Embryonic facial prominence (tissue), 1 donor: Measurements from ENCODE around the gene MRRF.

Experiments
- DNase-seq: peaks from one replicate; pipeline ENCODE4 v3.0.0-alpha.2; 2016; ENCODE audit errors: extremely low spot score

MRRF gene

DNA sequence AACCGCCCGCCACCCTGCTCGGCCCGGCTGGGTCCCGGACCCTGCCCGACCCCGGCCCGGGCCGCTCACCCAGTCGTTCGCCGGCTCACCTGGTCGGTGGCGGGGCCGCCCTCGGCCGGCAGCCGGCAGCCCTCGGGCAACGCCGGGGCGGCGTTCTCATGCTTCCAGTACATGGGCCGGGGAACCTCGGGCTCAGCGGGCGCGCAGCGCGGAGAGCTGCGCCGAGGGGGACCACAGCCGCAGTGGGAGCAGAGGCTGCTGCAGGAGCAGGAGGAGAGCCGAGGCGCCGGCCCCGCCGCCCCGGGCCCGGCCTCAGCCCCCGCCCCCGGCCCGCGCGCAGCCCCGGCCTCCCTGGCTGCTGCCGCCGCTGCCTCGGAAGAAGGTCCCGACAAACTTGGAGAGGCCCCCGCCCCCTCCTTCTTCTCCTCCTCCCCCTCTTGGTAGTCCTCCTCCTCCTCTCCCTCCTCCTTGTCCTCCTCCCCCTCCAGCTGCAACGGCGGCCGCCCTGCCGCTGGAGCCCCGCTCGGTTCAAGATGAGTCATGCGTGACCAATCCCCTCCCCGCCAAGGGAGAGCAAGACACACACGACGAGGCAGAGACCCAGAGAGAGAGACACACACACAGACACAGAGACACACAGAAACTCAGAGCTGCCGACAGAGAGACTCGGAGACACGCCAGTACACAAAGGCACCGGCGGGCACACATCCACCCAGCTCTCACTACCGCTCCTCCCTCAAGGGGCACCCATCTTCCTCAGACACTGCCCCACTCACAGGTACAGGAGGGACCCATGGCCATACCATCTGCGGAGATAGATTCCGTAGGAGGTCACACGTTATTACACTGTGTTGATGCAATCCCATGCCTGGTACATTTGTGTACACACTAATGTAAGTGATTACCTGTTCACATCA lies 35.9 kb upstream of the MRRF start, which contains the start of gene LHX6:
Gene LHX6, minus strand, starts transcription at position 390 of the 917 bp plus-strand sequence. Its CDS starts 217 bp downstream, at position 173.
- no peak for DNase-seq

DNA sequence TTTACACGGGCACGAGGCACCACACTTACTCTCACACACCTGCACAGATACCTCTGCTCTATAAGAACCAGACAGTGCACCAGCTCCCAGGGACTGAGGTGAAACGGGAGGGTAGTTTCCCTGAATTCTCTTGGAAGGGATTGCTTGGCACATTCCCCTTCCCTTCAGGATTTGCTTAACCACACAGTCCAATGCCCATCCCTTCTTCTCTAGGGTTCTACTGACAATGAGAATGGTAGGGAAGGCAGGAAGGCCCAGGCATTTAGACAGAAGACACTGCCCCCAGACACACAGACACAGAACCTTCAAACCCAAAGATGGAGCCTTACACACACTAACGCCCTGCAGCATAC lies 35.2 kb upstream of the MRRF start:
- DNase-seq: no peak

DNA sequence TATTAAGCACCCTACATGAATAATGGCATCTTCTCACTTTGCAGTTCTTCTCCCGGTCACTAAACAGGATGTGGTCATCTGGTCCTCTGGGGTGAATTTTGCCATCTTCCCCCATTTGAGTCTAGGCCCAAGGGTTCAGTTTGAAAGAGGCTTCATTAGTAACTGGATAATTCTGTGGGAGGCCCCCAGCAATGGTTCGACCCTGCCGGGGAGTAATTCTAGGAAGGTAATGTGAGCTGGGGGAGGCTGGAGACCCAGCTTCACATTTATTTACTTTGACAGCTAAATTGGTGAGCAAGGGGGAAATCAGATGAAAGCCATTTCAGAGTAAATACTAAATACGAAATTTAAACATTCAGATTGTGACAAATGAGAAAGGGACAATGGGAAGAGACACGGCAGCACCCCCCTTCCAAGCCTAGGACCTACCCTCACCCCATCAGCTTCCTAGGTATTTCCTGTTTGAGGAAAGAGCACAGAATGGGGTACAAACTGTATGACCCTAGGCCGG lies 31.8 kb upstream of the MRRF start:
- no peak for DNase-seq

DNA sequence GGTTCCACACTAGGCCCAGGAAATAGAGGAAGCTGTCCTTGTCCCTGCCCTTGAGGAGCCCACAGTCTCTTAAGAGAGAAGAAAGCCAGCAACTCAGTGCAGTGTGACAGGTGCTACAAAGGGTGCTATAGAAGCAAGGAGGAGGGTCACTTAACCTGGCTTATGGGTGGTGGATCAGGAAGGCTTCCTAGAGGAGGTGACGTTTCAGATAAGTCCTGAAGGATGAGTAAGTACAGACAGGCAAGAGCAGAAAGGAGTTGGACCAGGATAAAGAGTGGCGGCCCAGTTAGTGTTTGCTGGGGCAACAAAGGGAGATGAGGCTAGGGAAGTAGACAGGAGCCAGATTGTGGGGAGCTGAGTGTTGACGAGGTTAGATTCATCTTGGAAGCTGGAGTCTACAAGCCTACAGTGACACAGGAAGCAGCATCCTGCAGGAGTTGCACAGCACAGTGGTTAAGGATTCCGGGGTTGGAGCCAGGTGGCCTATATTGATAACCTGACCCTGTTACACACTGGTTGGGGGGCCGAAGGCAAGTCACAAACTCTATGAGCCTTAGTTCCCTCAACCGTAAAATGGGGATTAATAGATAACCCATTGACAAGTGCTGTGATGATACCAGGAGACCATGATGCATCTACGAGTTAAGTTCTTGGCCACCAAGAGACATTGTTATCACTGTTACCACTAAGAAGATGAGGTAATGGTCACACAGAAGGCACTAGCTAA lies 30.5 kb upstream of the MRRF start:
- DNase-seq: no peak

DNA sequence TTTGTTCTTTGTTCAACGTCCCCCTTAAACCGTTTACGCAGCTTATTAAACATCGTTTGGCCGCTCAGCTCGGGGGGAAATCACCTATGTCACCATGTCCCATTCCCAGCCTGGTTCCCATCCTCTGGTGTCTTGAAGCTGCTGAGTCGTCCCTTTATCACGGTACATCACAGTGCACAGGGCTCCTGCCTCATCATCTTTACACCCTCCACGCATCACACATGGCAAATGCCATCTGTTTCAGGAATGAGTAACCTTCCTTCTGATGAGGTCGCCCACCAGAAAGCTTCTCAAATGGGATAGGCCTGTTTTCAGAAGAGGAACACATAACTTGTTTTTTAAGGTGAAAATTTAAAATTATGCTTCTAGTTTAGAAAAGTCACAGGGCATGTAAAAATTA lies 28.0 kb upstream of the MRRF start:
- no peak for DNase-seq

DNA sequence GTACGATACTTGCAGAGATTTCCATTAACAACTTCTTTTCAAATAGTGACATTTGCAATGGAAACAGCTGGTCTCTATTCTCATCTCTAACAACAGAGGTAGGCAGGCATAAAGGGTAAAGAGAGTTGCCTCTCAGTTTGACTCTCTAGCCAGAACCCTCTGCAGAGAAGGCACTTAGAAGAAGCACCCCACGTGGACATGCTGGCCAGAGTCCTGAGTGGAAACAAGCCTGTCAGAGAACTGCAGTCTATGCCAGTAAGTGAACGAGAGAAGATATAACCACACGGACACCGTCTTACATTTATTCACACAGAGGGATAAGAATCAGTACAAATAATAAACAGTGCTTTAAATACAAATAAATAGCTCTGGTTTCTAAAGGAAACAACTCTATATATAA lies 25.0 kb upstream of the MRRF start:
- no peak for DNase-seq

DNA sequence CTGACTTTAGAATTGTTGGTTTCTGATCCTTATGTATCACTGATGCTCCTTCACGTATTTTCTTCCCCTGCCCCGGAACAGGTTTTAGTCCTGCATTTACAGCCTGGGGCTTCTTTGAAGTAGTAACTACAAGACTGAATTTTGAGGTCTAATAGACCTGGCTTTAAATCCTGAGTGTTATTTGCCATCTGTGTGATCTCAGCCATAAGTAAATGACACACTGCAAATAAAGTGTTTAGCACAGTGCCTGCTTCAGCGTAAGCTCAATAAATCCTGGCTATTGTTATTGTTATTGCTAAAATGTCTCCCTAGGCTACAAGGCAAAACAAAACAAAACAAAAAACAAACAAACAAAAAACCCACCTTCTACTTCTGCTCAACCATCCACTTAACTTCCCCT lies 20.3 kb upstream of the MRRF start:
- no peak for DNase-seq

DNA sequence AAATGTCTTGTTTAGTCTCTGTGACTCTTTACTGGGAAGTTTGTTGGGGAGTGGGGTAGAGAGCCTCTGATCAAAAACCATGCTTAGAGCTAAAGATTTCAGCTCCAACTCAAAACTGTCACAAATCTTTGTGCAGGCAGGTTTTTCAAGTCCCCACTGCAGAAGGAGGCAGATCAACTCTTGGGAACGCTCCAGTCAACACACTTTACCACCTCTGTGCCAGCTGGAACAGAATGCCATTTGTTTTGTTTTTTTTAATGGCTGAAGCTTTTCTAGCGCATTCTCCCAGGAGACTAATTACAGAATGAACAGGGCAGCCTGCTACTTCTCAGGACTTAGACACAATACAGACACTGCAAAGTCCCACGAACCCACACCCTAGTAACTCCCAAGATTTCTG lies 18.0 kb upstream of the MRRF start:
- DNase-seq: no peak

DNA sequence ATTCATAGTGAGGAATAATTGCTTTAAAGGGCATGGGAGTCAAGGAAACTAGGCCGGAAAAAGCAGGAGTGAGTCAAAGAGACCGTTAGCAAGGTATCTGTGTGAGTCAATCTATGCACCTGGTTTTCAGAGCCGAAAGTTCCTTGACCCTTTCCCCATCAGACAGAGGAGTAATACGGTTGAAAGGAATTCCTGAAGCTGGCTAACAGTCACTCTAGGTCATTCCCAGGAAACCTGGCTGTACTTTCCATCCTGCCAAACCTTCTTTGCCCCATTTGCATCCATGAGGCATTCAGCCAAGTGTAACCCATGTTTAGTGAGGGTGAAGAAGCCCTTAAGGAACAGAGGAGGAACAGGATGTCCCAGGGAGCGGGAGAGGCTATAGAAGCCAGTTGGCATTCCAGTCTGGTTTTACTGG lies 16.2 kb upstream of the MRRF start:
- DNase-seq: no peak

DNA sequence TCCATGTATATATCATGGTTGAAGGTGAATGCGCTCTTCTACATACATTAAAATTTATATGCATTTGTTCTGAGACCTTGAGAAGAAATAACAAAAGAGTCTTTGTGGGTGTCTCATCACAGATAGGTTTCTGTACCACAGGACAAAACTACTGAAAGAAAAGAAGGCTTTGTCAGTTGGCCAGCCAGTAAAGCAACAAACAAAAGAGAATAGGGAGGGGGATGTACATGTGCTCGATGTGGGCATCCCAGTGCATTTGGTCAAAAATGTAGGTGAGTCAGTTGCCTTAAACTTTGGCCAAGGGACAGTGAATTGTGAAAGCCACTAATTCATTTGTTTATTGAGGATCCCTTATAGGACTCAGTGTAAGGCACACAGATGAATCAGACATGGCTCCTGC lies 13.3 kb upstream of the MRRF start:
- DNase-seq: no peak

DNA sequence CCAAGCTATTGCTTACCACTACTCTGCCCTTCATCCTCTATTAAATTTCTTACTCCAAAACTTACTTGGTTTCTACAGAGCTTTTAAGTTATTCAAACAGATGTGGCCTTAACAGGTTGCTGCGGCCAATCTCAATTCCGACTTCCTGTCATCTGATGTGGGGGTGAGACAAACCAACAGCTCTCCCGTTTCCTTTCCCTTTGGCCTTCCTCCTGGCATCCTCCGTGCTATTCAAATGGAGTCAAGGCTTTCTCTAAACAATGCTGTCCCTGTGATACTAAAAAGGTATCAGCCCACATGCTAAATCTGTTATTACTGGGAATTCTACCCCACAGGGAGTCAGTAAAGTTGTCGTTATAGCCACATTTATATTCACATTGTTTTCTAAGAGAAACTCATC lies 11.9 kb upstream of the MRRF start:
- no peak for DNase-seq

DNA sequence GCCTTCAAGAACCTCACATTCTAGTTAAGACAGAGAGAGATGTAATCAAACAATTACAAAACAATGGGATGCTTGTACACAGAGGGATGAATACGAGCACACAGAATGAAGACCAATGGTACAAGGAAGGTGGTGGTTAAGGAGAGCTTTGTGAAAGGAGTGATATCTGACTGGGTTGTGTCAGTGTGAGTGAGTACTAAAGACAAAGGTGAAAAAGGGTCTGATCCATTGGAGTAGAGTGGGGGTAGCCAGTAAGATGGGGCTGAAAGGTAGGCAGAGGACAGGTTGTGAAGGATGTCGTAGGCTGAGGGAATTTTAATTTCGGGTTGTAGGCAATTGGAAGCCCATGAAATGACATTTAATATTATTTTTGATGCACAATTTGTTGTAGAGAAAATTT lies 9.9 kb upstream of the MRRF start:
- DNase-seq: no peak

DNA sequence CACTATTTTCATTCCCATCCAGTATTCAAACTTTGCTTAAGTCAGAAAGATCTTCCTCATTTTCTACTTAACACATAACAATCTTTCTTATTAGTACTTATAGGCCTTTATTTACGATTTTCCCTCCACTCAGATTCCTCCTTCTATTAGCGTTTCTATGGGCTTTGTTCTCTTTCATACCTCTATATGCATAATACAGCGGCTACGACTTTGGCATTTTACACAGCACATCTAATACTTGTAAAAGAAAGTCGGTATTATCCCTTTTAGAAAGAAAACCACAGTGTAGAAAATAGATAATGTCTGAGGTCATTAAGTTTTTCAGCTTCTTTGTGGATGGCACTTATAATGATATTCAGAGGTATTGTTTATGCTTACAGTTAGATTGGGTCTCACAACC lies 8.5 kb upstream of the MRRF start:
- DNase-seq: no peak

DNA sequence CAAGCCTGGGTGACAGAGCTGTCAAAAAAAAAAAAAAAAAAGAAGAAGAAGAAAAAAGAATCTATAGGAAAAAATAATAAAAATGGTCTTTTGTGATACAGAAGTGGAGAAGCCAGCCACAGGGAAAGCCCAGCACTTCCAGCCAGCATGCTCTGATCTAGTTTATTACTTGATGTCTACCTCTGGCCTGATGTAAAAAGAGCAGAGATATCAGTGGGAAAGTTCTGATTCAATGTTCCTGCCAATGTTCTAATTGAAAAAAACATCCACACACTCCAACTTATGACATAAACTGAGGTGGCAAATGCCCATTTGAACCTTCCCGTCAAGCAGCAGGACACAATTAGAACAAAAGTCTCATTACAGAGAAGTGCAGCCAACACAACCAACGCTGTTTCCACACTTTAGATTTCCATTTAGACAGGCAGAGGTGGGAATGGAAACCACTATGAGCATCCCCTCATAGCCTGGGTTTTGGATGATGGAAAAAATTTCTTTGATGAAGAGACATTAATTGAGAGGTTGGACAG lies 5.7 kb upstream of the MRRF start:
- DNase-seq: no peak

DNA sequence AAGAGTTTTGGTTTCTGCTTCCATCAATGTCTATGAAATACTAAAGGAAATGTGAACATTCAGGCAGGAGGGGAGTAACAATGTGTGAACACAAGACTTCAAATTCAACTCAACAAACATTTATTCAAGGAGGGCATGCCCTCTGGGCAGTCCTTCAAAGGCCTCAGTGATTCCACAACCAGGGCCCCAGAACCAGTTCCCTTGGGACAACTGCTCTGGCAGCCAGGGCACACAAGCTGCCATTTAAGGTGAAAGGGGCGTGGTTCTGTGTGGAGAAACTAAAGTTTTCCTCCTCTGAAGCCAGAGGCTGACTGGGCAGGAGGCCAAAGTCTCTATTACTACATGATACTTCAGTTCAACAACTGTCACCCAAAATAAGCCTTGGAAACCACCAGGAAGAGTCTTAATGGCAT lies 3.2 kb upstream of the MRRF start:
- no peak for DNase-seq

DNA sequence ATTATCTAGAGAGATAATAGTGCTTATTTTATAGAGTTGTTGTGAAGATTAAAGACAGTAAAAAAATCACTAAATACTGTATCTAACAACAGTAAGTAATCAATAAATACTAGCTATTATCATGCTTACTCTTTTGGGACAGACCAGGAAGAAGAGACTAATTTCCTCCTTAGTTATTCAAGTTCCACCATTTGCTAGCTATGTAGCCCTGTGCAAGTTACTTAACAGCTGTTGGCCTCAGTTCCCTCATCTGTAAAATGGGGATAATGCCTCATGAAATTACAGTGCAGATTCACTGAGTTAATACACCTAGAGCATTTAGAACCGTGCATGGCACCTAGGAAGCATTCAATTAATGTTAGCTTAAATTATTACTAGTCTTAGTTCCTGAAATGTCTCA lies 2.6 kb upstream of the MRRF start:
- no peak for DNase-seq

DNA sequence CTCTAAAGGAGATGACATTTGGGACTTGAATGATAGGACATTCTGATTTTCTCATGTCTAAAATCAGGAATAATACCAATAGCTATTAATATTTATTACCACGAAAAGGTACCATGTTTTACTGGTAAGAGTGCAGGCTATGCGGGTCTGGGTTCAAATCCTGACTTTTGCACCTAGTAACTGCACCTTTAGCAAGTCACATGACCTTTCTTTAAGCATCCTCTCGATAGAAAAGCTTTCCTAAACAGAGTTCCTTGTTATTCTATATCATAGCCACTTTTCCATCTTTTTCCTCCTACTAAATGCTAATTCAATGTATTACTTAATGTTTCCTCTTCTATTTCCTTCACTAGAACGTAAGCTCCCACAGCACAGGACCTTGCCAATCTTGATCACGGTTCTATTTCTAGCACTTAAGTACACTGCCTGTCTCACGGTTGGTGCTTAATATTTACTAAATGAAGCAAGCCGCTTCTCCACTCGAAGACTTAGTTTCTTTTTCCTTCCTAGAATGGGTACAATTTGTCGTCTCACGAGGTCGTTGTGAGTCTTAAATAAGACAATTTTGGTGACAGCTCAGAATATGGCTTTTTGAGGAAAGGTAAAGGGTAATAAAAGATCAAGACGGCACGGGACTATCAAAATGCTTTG lies 858 bp upstream of the MRRF start:
- no peak for DNase-seq

DNA sequence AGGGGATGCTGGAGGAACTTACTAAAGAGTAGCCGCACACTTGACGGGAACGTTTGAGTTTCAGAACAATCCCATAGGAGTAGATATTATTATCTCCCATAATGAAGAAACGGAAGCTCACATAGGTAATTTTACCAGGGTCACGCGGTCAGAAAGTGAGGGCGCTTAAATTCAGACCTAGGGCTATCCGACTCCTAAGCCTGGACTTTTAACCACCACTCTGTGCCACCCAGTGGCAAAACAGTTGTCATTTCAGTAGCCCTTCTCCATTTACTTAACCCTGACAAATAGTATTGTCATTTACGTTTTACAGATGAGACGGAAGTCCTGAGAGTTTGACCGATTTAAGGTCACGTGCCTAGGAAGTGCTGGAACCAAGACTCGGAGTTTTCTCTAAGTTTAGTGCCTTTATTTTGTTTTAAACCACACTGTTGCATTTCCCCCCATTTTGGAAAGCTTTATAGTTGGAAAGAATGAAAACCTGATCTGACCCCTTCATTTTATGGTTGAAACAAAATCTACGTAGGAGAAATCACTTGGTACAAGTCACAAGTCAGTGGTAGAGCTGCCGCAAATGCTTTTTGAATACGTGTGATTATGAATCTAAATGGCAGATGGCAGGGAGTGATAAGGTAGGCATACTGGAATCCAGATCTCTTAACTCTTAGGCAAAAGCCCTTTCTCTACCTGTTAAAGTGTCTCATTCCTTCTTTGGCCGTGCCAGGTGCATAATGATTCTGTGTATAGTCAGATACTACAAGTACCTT lies 650 bp downstream of the MRRF start:
- DNase-seq: no peak

DNA sequence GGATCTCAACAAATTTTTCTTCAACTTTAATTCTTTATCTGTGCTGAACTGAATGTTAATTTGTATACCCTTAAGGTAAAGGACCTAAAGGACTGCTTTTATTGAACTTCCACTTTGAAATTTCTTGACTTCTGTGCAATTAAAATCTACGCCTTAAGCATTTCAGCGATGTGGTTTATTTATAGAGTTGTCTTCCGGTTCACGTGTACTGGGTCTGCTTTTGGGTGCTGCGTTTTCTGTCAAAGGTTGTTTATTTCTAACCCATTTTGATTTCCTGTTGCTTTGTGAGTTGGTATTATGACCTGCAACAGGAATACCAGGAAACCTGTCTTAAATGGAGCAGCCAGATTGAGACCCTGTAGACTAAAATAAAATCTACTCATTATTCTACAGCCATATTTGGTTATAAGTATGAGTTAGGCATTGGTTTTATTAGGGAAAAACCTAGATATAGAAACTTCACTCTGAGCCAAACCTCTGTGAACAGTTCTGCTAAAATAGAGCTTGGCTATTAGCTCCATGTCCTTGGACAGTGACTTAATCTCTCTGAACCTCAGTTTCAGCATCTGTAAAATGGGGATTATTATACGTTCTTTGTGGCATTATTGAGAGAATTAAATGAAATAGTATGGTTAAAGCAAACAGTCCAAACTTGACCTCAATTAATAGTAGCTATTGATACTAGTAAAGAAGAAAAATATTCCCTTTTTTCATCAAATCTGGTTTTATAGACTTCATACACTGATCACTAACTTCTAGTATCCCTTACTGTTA lies 3.5 kb downstream of the MRRF start:
- DNase-seq: no peak

DNA sequence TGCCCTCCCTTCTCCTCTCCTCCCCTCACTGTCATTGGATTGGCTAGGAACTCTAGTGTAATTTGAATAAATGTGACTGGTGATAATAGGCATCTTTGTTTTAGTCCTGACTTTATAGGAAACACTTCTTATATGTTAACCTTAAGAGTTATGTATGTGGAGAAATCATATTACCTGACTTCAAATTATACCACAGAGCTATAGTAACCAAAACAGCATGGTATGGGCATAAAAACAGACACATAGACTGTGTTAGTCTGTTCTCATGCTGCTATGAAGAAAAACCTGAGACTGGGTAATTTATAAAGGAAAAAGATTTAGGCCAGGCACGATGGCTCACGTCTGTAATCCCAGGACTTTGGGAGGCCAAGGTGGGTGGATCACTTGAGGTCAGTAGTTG lies 9.4 kb downstream of the MRRF start:
- DNase-seq: no peak

DNA sequence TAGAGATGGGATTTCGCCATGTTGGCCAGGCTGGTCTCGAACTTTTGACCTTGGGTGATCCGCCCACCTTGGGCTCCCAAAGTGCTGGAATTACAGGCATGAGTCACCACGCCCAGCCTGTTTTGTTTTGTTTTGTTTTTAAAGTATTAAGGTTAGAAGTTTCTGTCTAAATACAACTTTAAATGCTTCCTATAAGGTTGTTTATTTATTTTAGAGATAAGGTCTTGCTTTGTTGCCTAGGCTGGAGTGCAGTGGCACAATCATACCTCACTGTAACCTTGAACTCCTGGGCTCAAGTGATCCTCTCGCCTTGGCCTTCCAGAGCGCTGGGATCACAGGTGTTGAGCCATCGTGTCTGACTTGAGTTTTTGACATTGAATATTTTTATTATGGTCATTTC lies 11.4 kb downstream of the MRRF start:
- no peak for DNase-seq
